Measurements from ENCODE around the gene ANGEL2.

Gene ANGEL2

GRCh38 chr1:212955961-212956620 is 59.6 kb downstream of the ANGEL2 start:
- no peak for TF ChIP-seq TAF1 (IDR thresholded peaks at IDR 0.05; ENCODE audit: low read depth, low read length)
- no peak for TF ChIP-seq POLR2A (IDR thresholded peaks at IDR 0.05; ENCODE audit: low read depth, low read length)
- TF ChIP-seq POLR2AphosphoS5 (IDR thresholded peaks at IDR 0.05; ENCODE audit: low read depth, low read length) = no peak
- no peak for TF ChIP-seq PAX5 (IDR thresholded peaks at IDR 0.05; ENCODE audit: insufficient read depth, low read length, severe bottlenecking)
- TF ChIP-seq POU2F2 (IDR thresholded peaks at IDR 0.05; ENCODE audit: low read depth, low read length) = no peak
- TF ChIP-seq SPI1 (IDR thresholded peaks at IDR 0.05; ENCODE audit: low read depth, low read length) = no peak
- DNase-seq (ENCODE audit: insufficient read length, low spot score) = no peak
- FAIRE-seq = peak; percentile 43

- peak; percentile 56 for FAIRE-seq
- DNase-seq (ENCODE audit: insufficient read length, low spot score) = no peak
- TF ChIP-seq PAX5 (IDR thresholded peaks at IDR 0.05; ENCODE audit: insufficient read depth, low read length, severe bottlenecking) (no peak), POU2F2 (IDR thresholded peaks at IDR 0.05; ENCODE audit: low read depth, low read length) (peak; percentile 63; the same call in 1 of the 2 replicates)
Measured at GRCh38 chr1:212955098-212955497, 60.6 kb downstream of the ANGEL2 start.

- no peak for DNase-seq (ENCODE audit: insufficient read length, low spot score)
- TF ChIP-seq SPI1 (IDR thresholded peaks at IDR 0.05; ENCODE audit: low read depth, low read length) (no peak), POLR2A (IDR thresholded peaks at IDR 0.05; ENCODE audit: low read depth, low read length) (no peak), POU2F2 (IDR thresholded peaks at IDR 0.05; ENCODE audit: low read depth, low read length) (no peak), TAF1 (IDR thresholded peaks at IDR 0.05; ENCODE audit: low read depth, low read length) (no peak), POLR2AphosphoS5 (IDR thresholded peaks at IDR 0.05; ENCODE audit: low read depth, low read length) (no peak), PAX5 (IDR thresholded peaks at IDR 0.05; ENCODE audit: insufficient read depth, low read length, severe bottlenecking) (no peak)
- FAIRE-seq = no peak
Measured at GRCh38 chr1:212954514-212954913, 61.2 kb downstream of the ANGEL2 start.

- DNase-seq (ENCODE audit: insufficient read length, low spot score) (no peak), FAIRE-seq (no peak)
- TF ChIP-seq TAF1 (IDR thresholded peaks at IDR 0.05; ENCODE audit: low read depth, low read length) = no peak
- no peak for TF ChIP-seq POU2F2 (IDR thresholded peaks at IDR 0.05; ENCODE audit: low read depth, low read length)
- TF ChIP-seq SPI1 (IDR thresholded peaks at IDR 0.05; ENCODE audit: low read depth, low read length) = 0 out of 2 replicates have a peak, but pooled peaks have one; percentile 4
Measured at GRCh38 chr1:212953321-212953720, 62.3 kb downstream of the ANGEL2 start.

DNA sequence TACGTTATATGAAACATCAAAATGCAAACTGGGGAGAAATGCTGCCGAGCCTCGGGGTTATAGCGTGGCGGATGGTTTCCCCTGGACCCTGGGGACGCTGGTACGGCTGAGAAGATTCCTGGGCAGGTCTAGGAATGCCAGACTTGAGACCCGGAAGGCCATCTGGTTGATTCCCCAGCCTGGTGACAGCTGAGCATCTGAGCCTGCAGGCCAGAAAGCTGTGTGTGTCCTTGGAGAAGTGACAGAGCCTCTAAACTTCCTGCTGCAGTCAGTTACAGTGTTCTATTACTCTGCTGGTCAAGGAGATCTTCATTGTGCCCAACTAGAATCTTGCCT is 63.1 kb downstream of the ANGEL2 start:
- DNase-seq (ENCODE audit: insufficient read length, low spot score) = no peak
- FAIRE-seq = no peak
- TF ChIP-seq TAF1 (IDR thresholded peaks at IDR 0.05; ENCODE audit: low read depth, low read length) = no peak
- TF ChIP-seq POLR2AphosphoS5 (IDR thresholded peaks at IDR 0.05; ENCODE audit: low read depth, low read length) = no peak
- TF ChIP-seq PAX5 (IDR thresholded peaks at IDR 0.05; ENCODE audit: insufficient read depth, low read length, severe bottlenecking) = no peak
- TF ChIP-seq POU2F2 (IDR thresholded peaks at IDR 0.05; ENCODE audit: low read depth, low read length) = no peak
- no peak for TF ChIP-seq POLR2A (IDR thresholded peaks at IDR 0.05; ENCODE audit: low read depth, low read length)
- TF ChIP-seq SPI1 (IDR thresholded peaks at IDR 0.05; ENCODE audit: low read depth, low read length) = no peak

DNA sequence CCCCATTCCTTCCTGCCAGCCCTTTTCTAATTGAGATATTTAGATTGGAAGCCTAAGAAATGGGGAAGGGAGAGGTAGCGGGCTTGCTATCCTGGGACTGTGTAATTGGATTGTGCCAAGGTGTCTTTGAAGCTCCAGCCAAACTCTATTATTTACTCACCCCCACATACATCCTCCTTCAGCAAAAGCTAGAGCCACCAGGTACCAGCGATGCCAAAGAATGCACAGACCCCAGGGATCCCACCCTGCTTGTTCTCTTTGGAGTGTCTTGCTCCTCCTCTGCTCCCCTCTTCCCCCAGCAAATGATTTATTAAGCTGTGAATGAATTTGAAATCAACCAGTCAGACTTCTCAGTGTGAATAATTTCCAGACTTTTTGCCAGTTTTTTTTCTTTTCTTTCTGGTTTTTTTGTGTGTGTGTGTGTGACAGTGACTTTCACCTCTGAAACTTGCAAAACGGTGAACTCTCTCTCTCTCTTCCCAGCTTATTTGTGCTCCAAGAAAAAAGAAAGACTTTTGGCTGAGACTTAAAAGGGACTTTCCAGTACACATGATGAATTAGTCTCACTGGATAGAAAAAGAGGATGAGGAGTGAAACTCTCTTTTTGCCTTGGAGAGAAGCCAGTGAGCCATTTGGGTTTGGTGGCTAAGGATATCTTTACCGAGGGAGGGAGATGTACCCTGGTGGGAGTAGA is 63.6 kb downstream of the ANGEL2 start:
- no peak for FAIRE-seq
- DNase-seq (ENCODE audit: insufficient read length, low spot score) = no peak
- TF ChIP-seq SPI1 (IDR thresholded peaks at IDR 0.05; ENCODE audit: low read depth, low read length) = no peak
- TF ChIP-seq POLR2A (IDR thresholded peaks at IDR 0.05; ENCODE audit: low read depth, low read length) = no peak
- no peak for TF ChIP-seq POLR2AphosphoS5 (IDR thresholded peaks at IDR 0.05; ENCODE audit: low read depth, low read length)
- TF ChIP-seq PAX5 (IDR thresholded peaks at IDR 0.05; ENCODE audit: insufficient read depth, low read length, severe bottlenecking) = no peak
- TF ChIP-seq POU2F2 (IDR thresholded peaks at IDR 0.05; ENCODE audit: low read depth, low read length) = no peak
- TF ChIP-seq TAF1 (IDR thresholded peaks at IDR 0.05; ENCODE audit: low read depth, low read length) = no peak

DNA sequence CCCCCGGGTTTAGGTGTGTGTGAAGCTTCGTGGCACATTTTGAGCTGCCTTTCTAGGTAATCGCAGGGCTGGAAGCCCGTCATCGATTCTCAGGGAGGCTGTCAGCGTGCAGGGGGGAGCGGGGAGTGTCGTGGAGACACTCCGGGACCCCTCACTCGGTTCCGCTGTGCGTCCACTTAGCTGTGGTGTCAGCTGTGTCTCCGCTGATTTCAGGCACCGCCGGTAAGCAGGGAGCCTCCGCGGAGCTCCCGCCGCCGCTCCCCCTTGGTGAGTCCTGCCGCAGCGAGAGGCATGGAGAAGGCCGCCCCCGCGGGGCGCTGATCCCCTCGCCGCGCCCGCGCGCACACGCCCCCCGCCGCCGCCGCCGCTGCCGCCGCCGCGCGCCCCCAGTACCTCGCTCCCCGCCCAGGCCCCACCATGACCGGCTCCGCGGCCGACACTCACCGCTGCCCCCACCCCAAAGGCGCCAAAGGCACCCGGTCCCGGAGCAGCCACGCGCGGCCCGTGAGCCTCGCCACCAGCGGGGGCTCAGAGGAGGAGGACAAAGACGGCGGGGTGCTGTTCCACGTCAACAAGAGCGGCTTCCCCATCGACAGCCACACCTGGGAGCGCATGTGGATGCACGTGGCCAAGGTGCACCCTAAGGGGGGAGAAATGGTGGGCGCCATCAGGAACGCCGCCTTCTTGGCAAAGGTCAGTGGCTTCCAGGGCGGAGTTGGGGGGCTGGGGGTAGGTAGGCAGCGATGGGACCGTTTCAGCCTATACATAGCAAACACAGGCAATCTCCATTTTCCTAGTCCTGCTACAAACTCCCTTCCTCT is 64.3 kb downstream of the ANGEL2 start:
- DNase-seq (ENCODE audit: insufficient read length, low spot score) (no peak), FAIRE-seq (no peak)
- TF ChIP-seq TAF1 (IDR thresholded peaks at IDR 0.05; ENCODE audit: low read depth, low read length) = no peak
- no peak for TF ChIP-seq POU2F2 (IDR thresholded peaks at IDR 0.05; ENCODE audit: low read depth, low read length)
- TF ChIP-seq PAX5 (IDR thresholded peaks at IDR 0.05; ENCODE audit: insufficient read depth, low read length, severe bottlenecking) = no peak
- no peak for TF ChIP-seq SPI1 (IDR thresholded peaks at IDR 0.05; ENCODE audit: low read depth, low read length)
- no peak for TF ChIP-seq POLR2A (IDR thresholded peaks at IDR 0.05; ENCODE audit: low read depth, low read length)
- TF ChIP-seq POLR2AphosphoS5 (IDR thresholded peaks at IDR 0.05; ENCODE audit: low read depth, low read length) = no peak

- peak; percentile 75 for FAIRE-seq
Measured at GRCh38 chr1:212950243-212951125, 65.2 kb downstream of the ANGEL2 start, which contains the start of gene VASH2. VASH2 (plus strand) TSS chr1:212950541; CDS start chr1:212951543, 1,002 bp downstream.

More at GRCh38 chr1:212950243-212951125, 65.2 kb downstream of the ANGEL2 start, which contains the start of gene VASH2:
- TF ChIP-seq TAF1 (IDR thresholded peaks at IDR 0.05; ENCODE audit: low read depth, low read length) = 0 out of 2 replicates have a peak, but pooled peaks have one; percentile 14
- no peak for TF ChIP-seq PAX5 (IDR thresholded peaks at IDR 0.05; ENCODE audit: insufficient read depth, low read length, severe bottlenecking)
- no peak for TF ChIP-seq SPI1 (IDR thresholded peaks at IDR 0.05; ENCODE audit: low read depth, low read length)
- TF ChIP-seq POLR2A (IDR thresholded peaks at IDR 0.05; ENCODE audit: low read depth, low read length) = no peak
- no peak for TF ChIP-seq POLR2AphosphoS5 (IDR thresholded peaks at IDR 0.05; ENCODE audit: low read depth, low read length)
- DNase-seq (ENCODE audit: insufficient read length, low spot score) = peak; percentile 90

Measured in GM12891 (cell line).